ENCODE results near the gene KIF2A. TPM values are rescaled to one million over a fixed set of nuclear protein-coding genes. Genes with fewer than 3 reads are reported as not detected.
A peak's percentile ranks its signal among the peaks of the same experiment; 100 is the strongest.

KIF2A gene
- total and polyA plus RNA-seq, 9 of the 15 experiments (the other 6 are each of a cell fraction or from before 2014, with no cell fraction given) = 42.6 to 126 (median 77.6) TPM

DNA sequence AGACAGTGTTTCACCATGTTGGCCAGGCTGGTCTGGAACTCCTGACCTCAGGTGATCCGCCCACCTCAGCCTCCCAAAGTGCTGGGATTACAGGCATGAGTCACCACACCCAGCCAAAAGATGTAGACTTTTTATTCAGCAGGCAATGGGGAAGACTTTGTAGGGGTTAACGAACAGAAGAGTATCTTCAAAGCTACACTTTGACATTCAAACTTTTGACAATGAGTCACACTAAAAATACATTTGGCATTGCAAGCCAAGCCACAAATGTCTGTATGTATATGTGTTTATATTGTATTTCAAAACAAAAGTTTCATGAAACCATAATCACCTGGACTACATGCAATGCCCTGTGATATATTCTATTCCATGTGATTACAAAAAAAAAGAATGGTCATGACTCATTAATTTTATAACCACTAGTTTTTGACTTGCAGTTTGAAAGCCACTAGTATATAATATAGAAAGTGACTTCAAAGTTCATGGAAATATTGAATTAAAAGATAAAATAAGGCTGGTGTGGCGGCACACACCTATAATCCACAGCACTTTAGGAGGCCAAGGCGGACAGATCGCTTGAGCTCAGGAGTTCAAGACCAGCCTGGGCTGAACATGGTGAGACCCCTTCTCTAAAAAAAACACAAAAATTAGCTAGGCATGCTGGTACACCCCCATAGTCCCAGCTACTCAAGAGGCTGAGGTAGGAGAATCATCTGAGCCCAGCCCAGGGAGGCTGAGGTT, 89.4 kb downstream of the KIF2A start:
- ChIA-PET POLR2A (interaction anchor here (0.6 to 3.5 kb wide), 5 partner anchors 7 to 37 kb away, joined by 3 to 29 read pairs (median 4); partner anchors contain the start of gene DIMT1), CTCF (ENCODE audit: low intra/inter-chr PET ratio) (no interaction called here)
- no peak overlapping the region for H3K4me3 ChIP-seq
- in situ Hi-C loops (cut with MboI) = no loop called here
- no peak for DNase-seq (ENCODE audit: extremely low read depth in 1 of 4, low spot score in 3 of 4)
- peaks cover 88% of the 10 kb centered on the region for H3K36me3 ChIP-seq (ENCODE audit: control insufficient read depth, insufficient read depth, low read length)
- no peaks in the 10 kb centered on the region for H3K9me3 ChIP-seq (replicated peaks; ENCODE audit: control insufficient read depth, insufficient read depth, low read depth, low read length)
- FAIRE-seq = no peak
- no peak overlapping the region for H3K9ac ChIP-seq (ENCODE audit: insufficient read depth in 1 of 2, low read depth in 2 of 2, low read length in 2 of 2)
- intact Hi-C loops (cut with micrococcal nuclease) = no loop called here
- H3K9me1 ChIP-seq (ENCODE audit: control insufficient read depth, insufficient read depth, low read length) = no peaks in the 10 kb centered on the region
- BruUV-seq (replicated peaks) = no TSS peak
- H2AFZ ChIP-seq (ENCODE audit: low read depth, low read length) = no peak overlapping the region
- H3K27ac ChIP-seq (ENCODE audit: extremely low read depth, low read depth, low read length) = no peak overlapping the region
- H3K4me1 ChIP-seq (replicated peaks in 1 of 2; ENCODE audit: control insufficient read depth in 2 of 2, insufficient read depth in 2 of 2, low read length in 2 of 2) = no peaks in the 10 kb centered on the region
- no peaks in the 10 kb centered on the region for H4K20me1 ChIP-seq (replicated peaks; ENCODE audit: control insufficient read depth, insufficient read depth, low read length)
- ATAC-seq = no peak; the same call in 2 of the 3 replicates
- H3K4me2 ChIP-seq (ENCODE audit: insufficient read depth, low read length) = no peak overlapping the region
- no peaks in the 10 kb centered on the region for H3K27me3 ChIP-seq (ENCODE audit: control insufficient read depth in 2 of 2, insufficient read depth in 2 of 2, low read length in 2 of 2)
- 71% methylated on average over 5 of the region's 5 CpGs for WGBS (ENCODE audit: insufficient coverage, low coverage, missing lambda C conversion rate)
- H3K79me2 ChIP-seq (ENCODE audit: control insufficient read depth, insufficient read depth, low read length) = no peaks in the 10 kb centered on the region
- TF ChIP-seq ZNF644 (tag; IDR thresholded peaks at IDR 0.05; ENCODE audit: low read depth) = no peak
- TF ChIP-seq RBM25 (IDR thresholded peaks at IDR 0.05; ENCODE audit: low read depth, low read length, severe bottlenecking) = no peak
- TF ChIP-seq, protein P1, sequence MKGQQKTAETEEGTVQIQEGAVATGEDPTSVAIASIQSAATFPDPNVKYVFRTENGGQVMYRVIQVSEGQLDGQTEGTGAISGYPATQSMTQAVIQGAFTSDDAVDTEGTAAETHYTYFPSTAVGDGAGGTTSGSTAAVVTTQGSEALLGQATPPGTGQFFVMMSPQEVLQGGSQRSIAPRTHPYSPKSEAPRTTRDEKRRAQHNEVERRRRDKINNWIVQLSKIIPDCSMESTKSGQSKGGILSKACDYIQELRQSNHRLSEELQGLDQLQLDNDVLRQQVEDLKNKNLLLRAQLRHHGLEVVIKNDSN (CRISPR knock-in tag; IDR thresholded peaks at IDR 0.05) = no peak
- no peak for TF ChIP-seq ILK (tag; IDR thresholded peaks at IDR 0.05; ENCODE audit: borderline replicate concordance, low read depth)
- no peak for TF ChIP-seq CREB5 (CRISPR knock-in tag; IDR thresholded peaks at IDR 0.05)
- peak; percentile 63 for TF ChIP-seq ATF3 (IDR thresholded peaks at IDR 0.05)
- TF ChIP-seq ATF3 (CRISPR knock-in tag; conservative IDR thresholded peaks at IDR 0.05) = no peak
- no peak for TF ChIP-seq CXXC5 (CRISPR knock-in tag; IDR thresholded peaks at IDR 0.05)
- no peak for TF ChIP-seq NONO (IDR thresholded peaks at IDR 0.05; ENCODE audit: low read depth in 2 of 2, low read length in 1 of 2)
- no peak for TF ChIP-seq BHLHE40 (IDR thresholded peaks at IDR 0.05; ENCODE audit: low read length)
- no peak for TF ChIP-seq ZNF696 (CRISPR knock-in tag; conservative IDR thresholded peaks at IDR 0.05)
- TF ChIP-seq HNRNPLL (IDR thresholded peaks at IDR 0.05; ENCODE audit: low read depth, low read length, poor library complexity, severe bottlenecking) = no peak
- no peak for TF ChIP-seq ZBTB9 (CRISPR knock-in tag; IDR thresholded peaks at IDR 0.05)
